A549 treated with Mapracorat at 1 μM for 4 hours (cell line): Measurements from ENCODE around the gene GSDMA. TPM values are rescaled to one million over a fixed set of nuclear protein-coding genes. Genes with fewer than 3 reads are reported as not detected.

Experiments
- total RNA-seq: library from RNA; stranded (reverse); fragments of 200-300 nt; extraction: Qiagen RNA extraction; gene quantifications from 5 replicates; pipeline ENCODE4 v1.2.3, GENCODE V29; 2022

GSDMA gene
- not detected in 5 replicates for total RNA-seq

GRCh38 chr17:39962642-39963220 is at the start of gene GSDMA:
TSS of gene GSDMA (plus strand) at chr17:39963004. CDS start at chr17:39965688, 2,684 bp downstream.

GRCh38 chr17:39927101-39927928 is 35.5 kb upstream of the GSDMA start, which contains the start of the genes LRRC3C and ORMDL3:
TSS of gene LRRC3C (plus strand) at chr17:39927732. CDS start at chr17:39941524, 13,792 bp downstream.
TSS of gene ORMDL3 (minus strand) at chr17:39927601. CDS start at chr17:39924203, 3,398 bp downstream.

GRCh38 chr17:39980351-39981206 is 17.8 kb downstream of the GSDMA start, which contains the start of gene PSMD3:
TSS of gene PSMD3 (plus strand) at chr17:39980807. CDS start at chr17:39980971, 164 bp downstream.

GRCh38 chr17:40015005-40015997 is 52.5 kb downstream of the GSDMA start, which contains the start of gene CSF3:
TSS of gene CSF3 (plus strand) at chr17:40015440. CDS start at chr17:40015475, 35 bp downstream.

Other genes with a start within 250 kb of the GSDMA start
- gene MIEN1, start 232.5 kb upstream of the GSDMA start, total RNA-seq, result 84.6 to 98.6 TPM (median 92.9 TPM) in 5 replicates
- gene GRB7, start 225.1 kb upstream of the GSDMA start, total RNA-seq, result 3.0 to 4.9 TPM (median 4.4 TPM) in 5 replicates
- gene IKZF3, start 98.7 kb upstream of the GSDMA start, total RNA-seq, result not detected in 5 replicates
- gene ZPBP2, start 94.8 kb upstream of the GSDMA start, total RNA-seq, result not detected in 5 replicates
- 1.0 to 2.5 TPM (median 2.1 TPM) in 5 replicates for gene GSDMB, start 44.4 kb upstream of the GSDMA start, total RNA-seq
- 29.3 to 44.6 TPM (median 41.0 TPM) in 5 replicates for gene ORMDL3, start 35.4 kb upstream of the GSDMA start, total RNA-seq
- gene LRRC3C, start 35.3 kb upstream of the GSDMA start, total RNA-seq, result not detected in 5 replicates
- 149 to 176 TPM (median 172 TPM) in 5 replicates for gene PSMD3, start 17.8 kb downstream of the GSDMA start, total RNA-seq
- 0.18 to 0.97 TPM (median 0.53 TPM) in 5 replicates for gene CSF3, start 52.4 kb downstream of the GSDMA start, total RNA-seq
- 46.6 to 62.3 TPM (median 55.6 TPM) in 5 replicates for gene MED24, start 91.4 kb downstream of the GSDMA start, total RNA-seq
- 21.1 to 30.3 TPM (median 28.8 TPM) in 5 replicates for gene THRA, start 100.0 kb downstream of the GSDMA start, total RNA-seq
- gene NR1D1, start 137.6 kb downstream of the GSDMA start, total RNA-seq, result 8.2 to 11.4 TPM (median 10.6 TPM) in 5 replicates
- gene MSL1, start 159.0 kb downstream of the GSDMA start, total RNA-seq, result 58.5 to 65.4 TPM (median 64.8 TPM) in 5 replicates
- gene CASC3, start 177.5 kb downstream of the GSDMA start, total RNA-seq, result 43.9 to 47.0 TPM (median 46.0 TPM) in 5 replicates
- gene RAPGEFL1, start 214.5 kb downstream of the GSDMA start, total RNA-seq, result 2.2 to 3.4 TPM (median 2.8 TPM) in 5 replicates